Ectodermal cell (in vitro differentiated cells): ENCODE measurements around the gene CRELD2.

ENCODE experiments used
- H3K27ac ChIP-seq: 2 replicates; pipeline ENCODE4 v1.7.0; 2013; ENCODE audit warnings: mild to moderate bottlenecking, low read depth, low read length; ENCODE audit not compliant: insufficient read depth, poor library complexity, severe bottlenecking
- H3K27me3 ChIP-seq: 2 replicates; pipeline ENCODE4 v1.7.0; 2013; ENCODE audit warnings: mild to moderate bottlenecking, low read length; ENCODE audit not compliant: insufficient read depth, control insufficient read depth, poor library complexity, severe bottlenecking
- H3K36me3 ChIP-seq: one replicate; pipeline ENCODE4 v1.7.0; 2013; ENCODE audit warnings: low read length; ENCODE audit not compliant: control insufficient read depth, insufficient read depth
- H3K4me1 ChIP-seq: one replicate; pipeline ENCODE4 v1.7.0; 2013; ENCODE audit warnings: low read length; ENCODE audit not compliant: control insufficient read depth, insufficient read depth
- H3K4me3 ChIP-seq: 2 replicates; pipeline ENCODE4 v1.7.0; 2013; ENCODE audit warnings: low read depth, low read length, control low read depth; ENCODE audit not compliant: insufficient read depth
- H3K9me3 ChIP-seq: 2 replicates; pipeline ENCODE4 v1.7.0; 2013; ENCODE audit warnings: mild to moderate bottlenecking, low read length, moderate library complexity; ENCODE audit not compliant: control insufficient read depth
- WGBS, 2 experiments: methylation state at CpG; one replicate each; pipeline ENCODE4 v1.1.7; 2013; ENCODE audit warnings: missing lambda C conversion rate in 2 of 2; 5-methylcytosine and 5-hydroxymethylcytosine counted together

CRELD2 gene

GRCh38 chr22:49887702-49888101 lies 30.7 kb upstream of the CRELD2 start:
- Histone ChIP-seq H3K36me3 (peaks cover 63% of the 10 kb centered on the region), H3K4me1 (no peaks in the 10 kb centered on the region), H3K27ac (no peak overlapping the region), H3K9me3 (no peaks in the 10 kb centered on the region), H3K4me3 (no peak overlapping the region), H3K27me3 (no peaks in the 10 kb centered on the region)
- 87 to 91% methylated on average over 9 of the region's 9 CpGs for WGBS, 2 experiments

GRCh38 chr22:49889071-49889470 lies 29.4 kb upstream of the CRELD2 start:
- H3K27me3 ChIP-seq: no peaks in the 10 kb centered on the region
- H3K4me1 ChIP-seq: no peaks in the 10 kb centered on the region
- no peak overlapping the region for H3K4me3 ChIP-seq
- no peaks in the 10 kb centered on the region for H3K9me3 ChIP-seq
- 96 to 98% methylated on average over 5 of the region's 5 CpGs for WGBS, 2 experiments
- no peak overlapping the region for H3K27ac ChIP-seq
- peaks cover 58% of the 10 kb centered on the region for H3K36me3 ChIP-seq

- WGBS, 2 experiments: 96 to 97% methylated on average over 4 of the region's 4 CpGs
- Histone ChIP-seq H3K27me3 (no peaks in the 10 kb centered on the region), H3K9me3 (no peaks in the 10 kb centered on the region), H3K4me1 (no peaks in the 10 kb centered on the region), H3K27ac (no peak overlapping the region), H3K4me3 (no peak overlapping the region), H3K36me3 (peaks cover 27% of the 10 kb centered on the region)
Observed at GRCh38 chr22:49892226-49892899, 26.1 kb upstream of the CRELD2 start.

GRCh38 chr22:49893025-49893424 lies 25.4 kb upstream of the CRELD2 start:
- H3K27ac ChIP-seq: no peak overlapping the region
- no peaks in the 10 kb centered on the region for H3K9me3 ChIP-seq
- H3K4me3 ChIP-seq: no peak overlapping the region
- no peaks in the 10 kb centered on the region for H3K27me3 ChIP-seq
- peaks cover 27% of the 10 kb centered on the region for H3K36me3 ChIP-seq
- 82 to 85% methylated on average over 4 of the region's 4 CpGs for WGBS, 2 experiments
- no peaks in the 10 kb centered on the region for H3K4me1 ChIP-seq

- Histone ChIP-seq H3K27me3 (no peaks in the 10 kb centered on the region), H3K4me3 (no peak overlapping the region), H3K36me3 (peaks cover 16% of the 10 kb centered on the region), H3K9me3 (no peaks in the 10 kb centered on the region), H3K27ac (no peak overlapping the region), H3K4me1 (no peaks in the 10 kb centered on the region)
- WGBS, 2 experiments: 88 to 93% methylated on average over 8 of the region's 8 CpGs
Observed at GRCh38 chr22:49894322-49895054, 23.9 kb upstream of the CRELD2 start.

GRCh38 chr22:49896201-49896600 lies 22.2 kb upstream of the CRELD2 start:
- Histone ChIP-seq H3K9me3 (no peaks in the 10 kb centered on the region), H3K27ac (no peak overlapping the region), H3K4me3 (no peak overlapping the region), H3K27me3 (no peaks in the 10 kb centered on the region), H3K4me1 (no peaks in the 10 kb centered on the region), H3K36me3 (peaks cover 11% of the 10 kb centered on the region)
- WGBS, 2 experiments: 94 to 97% methylated on average over 5 of the region's 5 CpGs

GRCh38 chr22:49897015-49897684 lies 21.3 kb upstream of the CRELD2 start:
- peaks cover 16% of the 10 kb centered on the region for H3K36me3 ChIP-seq
- WGBS, 2 experiments: 95 to 98% methylated on average over 8 of the region's 8 CpGs
- H3K4me1 ChIP-seq: no peaks in the 10 kb centered on the region
- no peaks in the 10 kb centered on the region for H3K27me3 ChIP-seq
- H3K27ac ChIP-seq: no peak overlapping the region
- no peak overlapping the region for H3K4me3 ChIP-seq
- no peaks in the 10 kb centered on the region for H3K9me3 ChIP-seq

GRCh38 chr22:49899530-49899929 lies 18.9 kb upstream of the CRELD2 start:
- no peaks in the 10 kb centered on the region for H3K4me1 ChIP-seq
- no peak overlapping the region for H3K27ac ChIP-seq
- H3K9me3 ChIP-seq: no peaks in the 10 kb centered on the region
- peaks cover 17% of the 10 kb centered on the region for H3K36me3 ChIP-seq
- H3K27me3 ChIP-seq: no peaks in the 10 kb centered on the region
- H3K4me3 ChIP-seq: no peak overlapping the region
- 90% methylated on average over 6 of the region's 6 CpGs for WGBS, 2 experiments

GRCh38 chr22:49900441-49901230 lies 17.8 kb upstream of the CRELD2 start:
- Histone ChIP-seq H3K36me3 (peaks cover 17% of the 10 kb centered on the region), H3K27me3 (no peaks in the 10 kb centered on the region), H3K4me1 (no peaks in the 10 kb centered on the region), H3K9me3 (no peaks in the 10 kb centered on the region), H3K4me3 (no peak overlapping the region), H3K27ac (no peak overlapping the region)
- WGBS, 2 experiments: 95 to 96% methylated on average over 30 of the region's 30 CpGs

- WGBS, 2 experiments: 95% methylated on average over 11 of the region's 11 CpGs
- H3K27ac ChIP-seq: no peak overlapping the region
Observed at GRCh38 chr22:49901457-49901856, 17.0 kb upstream of the CRELD2 start.

More at GRCh38 chr22:49901457-49901856, 17.0 kb upstream of the CRELD2 start:
- no peak overlapping the region for H3K4me3 ChIP-seq
- no peaks in the 10 kb centered on the region for H3K9me3 ChIP-seq
- no peaks in the 10 kb centered on the region for H3K4me1 ChIP-seq
- peaks cover 17% of the 10 kb centered on the region for H3K36me3 ChIP-seq
- H3K27me3 ChIP-seq: no peaks in the 10 kb centered on the region
